Measurements from ENCODE around the gene BOC.

The BOC gene

GRCh38 chr3:113297841-113298240, 86.5 kb downstream of the BOC start:
- H3K4me3 ChIP-seq (ENCODE audit: low read depth, low read length): no peak overlapping the region
- no peak for DNase-seq (ENCODE audit: low read depth)
- no peak for TF ChIP-seq CTCF (IDR thresholded peaks at IDR 0.05; ENCODE audit: low read depth, low read length, missing control alignments)

DNA sequence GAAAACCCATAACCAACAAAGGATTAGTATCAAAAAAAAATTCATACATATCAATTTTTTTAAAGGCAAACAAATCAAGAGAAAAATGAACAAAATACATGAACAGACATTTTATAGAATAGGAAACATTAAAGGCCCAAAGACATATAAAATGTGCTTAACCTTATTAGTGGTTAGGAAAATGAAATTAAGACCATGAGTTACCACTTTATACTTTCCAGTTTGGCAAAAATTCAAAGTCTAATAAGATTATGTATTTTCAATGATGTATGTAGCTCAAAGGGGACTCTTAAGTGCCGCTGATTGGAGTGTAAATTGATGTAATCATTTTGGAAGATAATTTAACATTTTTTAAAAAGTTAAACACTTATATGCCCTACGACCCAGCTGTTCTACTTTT, 89.2 kb downstream of the BOC start:
- no peak for TF ChIP-seq CTCF (IDR thresholded peaks at IDR 0.05; ENCODE audit: low read depth, low read length, missing control alignments)
- no peak for DNase-seq (ENCODE audit: low read depth)
- no peak overlapping the region for H3K4me3 ChIP-seq (ENCODE audit: low read depth, low read length)

DNA sequence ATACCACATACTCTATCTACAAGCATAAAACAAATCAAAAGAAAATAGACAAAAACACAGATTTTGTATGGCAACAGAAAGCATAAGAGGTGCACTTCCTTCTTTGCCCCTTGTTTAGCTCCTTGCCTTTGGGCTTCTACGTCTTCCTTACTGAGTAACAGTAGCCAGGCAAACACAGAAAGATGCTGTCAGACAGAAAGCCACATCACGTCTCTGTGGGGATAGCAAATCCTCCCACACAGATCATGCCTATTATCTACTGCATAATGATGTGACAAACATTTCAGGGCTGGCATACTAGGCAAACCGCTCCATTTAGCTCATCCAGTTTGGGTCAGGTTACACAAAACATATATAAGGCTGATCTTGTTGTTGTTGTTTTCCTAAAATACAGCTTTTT, 92.7 kb downstream of the BOC start:
- DNase-seq (ENCODE audit: low read depth): no peak
- H3K4me3 ChIP-seq (ENCODE audit: low read depth, low read length): no peak overlapping the region
- TF ChIP-seq CTCF (IDR thresholded peaks at IDR 0.05; ENCODE audit: low read depth, low read length, missing control alignments): no peak

DNA sequence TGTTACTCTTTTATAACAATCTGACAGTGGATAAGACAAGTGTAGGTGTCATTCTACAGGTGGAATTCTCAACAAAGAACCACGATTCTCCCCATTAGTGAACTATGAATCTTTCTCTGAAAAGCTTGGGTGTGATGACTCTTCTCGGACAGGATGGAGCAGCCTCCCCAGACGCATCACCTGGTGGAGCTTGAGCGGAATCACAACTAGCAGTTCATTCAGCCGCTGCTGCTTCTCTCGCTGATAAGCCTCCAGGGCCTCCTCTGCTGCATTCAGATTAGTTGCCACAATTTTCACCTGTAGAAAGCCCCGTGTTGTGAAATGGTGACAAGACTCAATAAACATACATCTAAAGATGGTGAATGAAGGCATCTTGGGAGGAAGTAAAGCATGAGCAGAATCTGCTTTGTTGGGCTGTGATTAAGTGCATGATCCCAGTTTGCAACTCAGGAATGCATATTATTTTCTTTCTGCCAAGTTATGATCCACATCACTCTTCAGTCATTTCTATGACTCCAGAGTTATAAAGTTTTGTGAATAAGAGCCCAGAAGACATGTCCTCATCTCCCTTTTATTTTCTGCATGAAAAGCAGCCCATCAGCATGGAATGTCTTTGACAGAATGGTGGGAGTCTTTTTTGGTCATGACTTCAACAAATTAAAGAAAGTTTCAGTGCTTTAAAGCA, 93.6 kb downstream of the BOC start:
- TF ChIP-seq CTCF (IDR thresholded peaks at IDR 0.05; ENCODE audit: low read depth, low read length, missing control alignments): no peak
- DNase-seq (ENCODE audit: low read depth): no peak
- H3K4me3 ChIP-seq (ENCODE audit: low read depth, low read length): no peak overlapping the region

GRCh38 chr3:113310960-113311359, 99.6 kb downstream of the BOC start:
- DNase-seq (ENCODE audit: low read depth): no peak
- no peak for TF ChIP-seq CTCF (IDR thresholded peaks at IDR 0.05; ENCODE audit: low read depth, low read length, missing control alignments)

GRCh38 chr3:113312416-113312815, 101.1 kb downstream of the BOC start:
- DNase-seq (ENCODE audit: low read depth): no peak
- H3K4me3 ChIP-seq (ENCODE audit: low read depth, low read length): no peak overlapping the region
- TF ChIP-seq CTCF (IDR thresholded peaks at IDR 0.05; ENCODE audit: low read depth, low read length, missing control alignments): no peak

More at GRCh38 chr3:113310960-113311359, 99.6 kb downstream of the BOC start:
- no peak overlapping the region for H3K4me3 ChIP-seq (ENCODE audit: low read depth, low read length)

DNA sequence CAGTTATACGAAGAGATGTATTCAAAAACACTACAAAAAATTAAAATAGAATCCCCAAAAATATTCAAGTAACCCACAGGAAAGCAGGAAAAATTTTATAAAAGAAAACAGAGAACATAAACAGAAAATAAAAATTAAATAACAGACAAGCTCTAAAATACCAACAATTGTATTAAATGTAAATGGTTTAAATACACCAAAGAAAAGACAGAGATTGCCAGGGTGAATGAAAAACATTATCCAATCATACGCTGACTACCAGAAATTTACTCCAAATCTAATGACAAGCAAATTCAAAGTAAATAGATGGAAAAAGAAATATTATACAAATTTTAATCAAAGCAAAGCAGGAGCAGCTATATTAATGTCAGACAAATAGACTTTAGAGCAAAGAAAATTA, 103.6 kb downstream of the BOC start:
- no peak for DNase-seq (ENCODE audit: low read depth)

More for the DNA sequence above, 103.6 kb downstream of the BOC start:
- no peak overlapping the region for H3K4me3 ChIP-seq (ENCODE audit: low read depth, low read length)
- TF ChIP-seq CTCF (IDR thresholded peaks at IDR 0.05; ENCODE audit: low read depth, low read length, missing control alignments): no peak

Measured in GM12864 (cell line).